Measurements from ENCODE around the gene RPL37. TPM values are rescaled to one million over a fixed set of nuclear protein-coding genes. Genes with fewer than 3 reads are reported as not detected.

Gene RPL37
- total and polyA plus RNA-seq, 9 of the 15 experiments (the other 6 are each of a cell fraction or from before 2014, with no cell fraction given) = 2,342 to 7,963 (median 4,091) TPM

DNA sequence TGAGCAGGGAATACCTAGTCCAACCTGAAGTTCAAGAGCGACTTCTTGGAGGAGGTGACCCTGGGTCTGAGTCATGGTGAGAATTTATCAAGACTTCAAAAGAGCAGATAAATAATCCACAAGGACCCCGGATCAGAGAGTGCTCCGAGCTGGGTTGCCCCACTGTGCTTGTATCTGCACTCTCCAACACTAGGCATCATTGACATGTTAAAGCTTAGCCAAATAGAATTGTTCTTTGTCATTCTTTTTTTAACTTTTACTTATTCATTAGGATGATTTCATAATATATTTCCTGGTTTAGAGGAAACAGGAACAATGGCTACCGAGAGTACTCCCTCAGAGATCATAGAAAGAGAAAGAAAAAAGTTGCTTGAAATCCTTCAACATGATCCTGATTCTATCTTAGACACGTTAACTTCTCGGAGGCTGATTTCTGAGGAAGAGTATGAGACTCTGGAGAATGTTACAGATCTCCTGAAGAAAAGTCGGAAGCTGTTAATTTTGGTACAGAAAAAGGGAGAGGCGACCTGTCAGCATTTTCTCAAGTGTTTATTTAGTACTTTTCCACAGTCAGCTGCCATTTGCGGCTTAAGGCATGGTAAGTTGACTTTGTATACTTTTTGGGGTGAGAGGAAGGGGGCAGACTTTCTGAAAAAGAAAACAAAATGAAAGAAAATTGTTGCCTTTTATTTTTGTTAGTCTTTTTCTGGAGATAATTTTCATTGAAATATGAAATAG, 6.2 kb upstream of the RPL37 start, which contains the start of gene CARD6 (continued):
- TF ChIP-seq JUND (IDR thresholded peaks at IDR 0.05; ENCODE audit: borderline replicate concordance, low read depth, low read length) (peak; percentile 92), JUND (tag; IDR thresholded peaks at IDR 0.05; ENCODE audit: borderline replicate concordance, low read depth, low read length) (peak; percentile 88; the same call in 2 of the 3 replicates), TEAD1 (CRISPR knock-in tag; IDR thresholded peaks at IDR 0.05) (0 out of 4 replicates have a peak, but pooled peaks of 1 of the 2 experiments have one; percentile 4), HNRNPLL (IDR thresholded peaks at IDR 0.05; ENCODE audit: low read depth, low read length, poor library complexity, severe bottlenecking) (no peak), SMARCA4 (IDR thresholded peaks at IDR 0.05) (peak; percentile 58), CEBPG (CRISPR knock-in tag; IDR thresholded peaks at IDR 0.05) (no peak), CEBPG (tag; conservative IDR thresholded peaks at IDR 0.05 in 1 of 2, IDR thresholded peaks at IDR 0.05 in 1 of 2) (peak; percentile 49 to 52), ZNF644 (tag; IDR thresholded peaks at IDR 0.05; ENCODE audit: low read depth) (0 out of 2 replicates have a peak, but pooled peaks have one; percentile 28), SMARCE1 (IDR thresholded peaks at IDR 0.05) (peak; percentile 18), FOXA3 (CRISPR knock-in tag; conservative IDR thresholded peaks at IDR 0.05 in 1 of 2, IDR thresholded peaks at IDR 0.05 in 1 of 2) (0 out of 4 replicates have a peak, but pooled peaks of 1 of the 2 experiments have one; percentile 39), POLR2A (conservative IDR thresholded peaks at IDR 0.05) (peak; percentile 74), BHLHE40 (IDR thresholded peaks at IDR 0.05; ENCODE audit: low read length) (peak; percentile 37; the same call in 1 of the 2 replicates), PTRF (tag; IDR thresholded peaks at IDR 0.05) (no peak), FOXK2 (conservative IDR thresholded peaks at IDR 0.05 in 1 of 2, IDR thresholded peaks at IDR 0.05 in 1 of 2; ENCODE audit: low read depth in 2 of 2) (peak; percentile 63 to 78; a peak in 2 of 4 replicates), MEIS2 (IDR thresholded peaks at IDR 0.05; ENCODE audit: partially characterized antibody) (peak; percentile 76)
- TF ChIP-seq, protein P1, sequence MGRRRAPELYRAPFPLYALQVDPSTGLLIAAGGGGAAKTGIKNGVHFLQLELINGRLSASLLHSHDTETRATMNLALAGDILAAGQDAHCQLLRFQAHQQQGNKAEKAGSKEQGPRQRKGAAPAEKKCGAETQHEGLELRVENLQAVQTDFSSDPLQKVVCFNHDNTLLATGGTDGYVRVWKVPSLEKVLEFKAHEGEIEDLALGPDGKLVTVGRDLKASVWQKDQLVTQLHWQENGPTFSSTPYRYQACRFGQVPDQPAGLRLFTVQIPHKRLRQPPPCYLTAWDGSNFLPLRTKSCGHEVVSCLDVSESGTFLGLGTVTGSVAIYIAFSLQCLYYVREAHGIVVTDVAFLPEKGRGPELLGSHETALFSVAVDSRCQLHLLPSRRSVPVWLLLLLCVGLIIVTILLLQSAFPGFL (CRISPR knock-in tag; IDR thresholded peaks at IDR 0.05) = 0 out of 2 replicates have a peak, but pooled peaks have one; percentile 32
- TF ChIP-seq, protein P2, sequence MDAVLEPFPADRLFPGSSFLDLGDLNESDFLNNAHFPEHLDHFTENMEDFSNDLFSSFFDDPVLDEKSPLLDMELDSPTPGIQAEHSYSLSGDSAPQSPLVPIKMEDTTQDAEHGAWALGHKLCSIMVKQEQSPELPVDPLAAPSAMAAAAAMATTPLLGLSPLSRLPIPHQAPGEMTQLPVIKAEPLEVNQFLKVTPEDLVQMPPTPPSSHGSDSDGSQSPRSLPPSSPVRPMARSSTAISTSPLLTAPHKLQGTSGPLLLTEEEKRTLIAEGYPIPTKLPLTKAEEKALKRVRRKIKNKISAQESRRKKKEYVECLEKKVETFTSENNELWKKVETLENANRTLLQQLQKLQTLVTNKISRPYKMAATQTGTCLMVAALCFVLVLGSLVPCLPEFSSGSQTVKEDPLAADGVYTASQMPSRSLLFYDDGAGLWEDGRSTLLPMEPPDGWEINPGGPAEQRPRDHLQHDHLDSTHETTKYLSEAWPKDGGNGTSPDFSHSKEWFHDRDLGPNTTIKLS (IDR thresholded peaks at IDR 0.05; ENCODE audit: borderline replicate concordance, low read depth) = 0 out of 2 replicates have a peak, but pooled peaks have one; percentile 7
- TF ChIP-seq, protein P3, sequence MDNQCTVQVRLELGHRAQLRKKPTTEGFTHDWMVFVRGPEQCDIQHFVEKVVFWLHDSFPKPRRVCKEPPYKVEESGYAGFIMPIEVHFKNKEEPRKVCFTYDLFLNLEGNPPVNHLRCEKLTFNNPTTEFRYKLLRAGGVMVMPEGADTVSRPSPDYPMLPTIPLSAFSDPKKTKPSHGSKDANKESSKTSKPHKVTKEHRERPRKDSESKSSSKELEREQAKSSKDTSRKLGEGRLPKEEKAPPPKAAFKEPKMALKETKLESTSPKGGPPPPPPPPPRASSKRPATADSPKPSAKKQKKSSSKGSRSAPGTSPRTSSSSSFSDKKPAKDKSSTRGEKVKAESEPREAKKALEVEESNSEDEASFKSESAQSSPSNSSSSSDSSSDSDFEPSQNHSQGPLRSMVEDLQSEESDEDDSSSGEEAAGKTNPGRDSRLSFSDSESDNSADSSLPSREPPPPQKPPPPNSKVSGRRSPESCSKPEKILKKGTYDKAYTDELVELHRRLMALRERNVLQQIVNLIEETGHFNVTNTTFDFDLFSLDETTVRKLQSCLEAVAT (IDR thresholded peaks at IDR 0.05) = peak; percentile 57 to 78; a peak in 2 of 4 replicates
- TF ChIP-seq, protein P4, sequence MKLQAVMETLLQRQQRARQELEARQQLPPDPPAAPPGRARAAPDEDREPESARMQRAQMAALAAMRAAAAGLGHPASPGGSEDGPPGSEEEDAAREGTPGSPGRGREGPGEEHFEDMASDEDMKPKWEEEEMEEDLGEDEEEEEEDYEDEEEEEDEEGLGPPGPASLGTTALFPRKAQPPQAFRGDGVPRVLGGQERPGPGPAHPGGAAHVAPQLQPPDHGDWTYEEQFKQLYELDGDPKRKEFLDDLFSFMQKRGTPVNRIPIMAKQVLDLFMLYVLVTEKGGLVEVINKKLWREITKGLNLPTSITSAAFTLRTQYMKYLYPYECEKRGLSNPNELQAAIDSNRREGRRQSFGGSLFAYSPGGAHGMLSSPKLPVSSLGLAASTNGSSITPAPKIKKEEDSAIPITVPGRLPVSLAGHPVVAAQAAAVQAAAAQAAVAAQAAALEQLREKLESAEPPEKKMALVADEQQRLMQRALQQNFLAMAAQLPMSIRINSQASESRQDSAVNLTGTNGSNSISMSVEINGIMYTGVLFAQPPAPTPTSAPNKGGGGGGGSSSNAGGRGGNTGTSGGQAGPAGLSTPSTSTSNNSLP (IDR thresholded peaks at IDR 0.05; ENCODE audit: borderline replicate concordance, low read depth, low read length) = peak; percentile 11; the same call in 1 of the 2 replicates
- TF ChIP-seq, protein P5, sequence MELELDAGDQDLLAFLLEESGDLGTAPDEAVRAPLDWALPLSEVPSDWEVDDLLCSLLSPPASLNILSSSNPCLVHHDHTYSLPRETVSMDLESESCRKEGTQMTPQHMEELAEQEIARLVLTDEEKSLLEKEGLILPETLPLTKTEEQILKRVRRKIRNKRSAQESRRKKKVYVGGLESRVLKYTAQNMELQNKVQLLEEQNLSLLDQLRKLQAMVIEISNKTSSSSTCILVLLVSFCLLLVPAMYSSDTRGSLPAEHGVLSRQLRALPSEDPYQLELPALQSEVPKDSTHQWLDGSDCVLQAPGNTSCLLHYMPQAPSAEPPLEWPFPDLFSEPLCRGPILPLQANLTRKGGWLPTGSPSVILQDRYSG (tag; conservative IDR thresholded peaks at IDR 0.05; ENCODE audit: low read depth) = 0 out of 2 replicates have a peak, but pooled peaks have one; percentile 41
